ENCODE results near the gene PTPRE.

DNA sequence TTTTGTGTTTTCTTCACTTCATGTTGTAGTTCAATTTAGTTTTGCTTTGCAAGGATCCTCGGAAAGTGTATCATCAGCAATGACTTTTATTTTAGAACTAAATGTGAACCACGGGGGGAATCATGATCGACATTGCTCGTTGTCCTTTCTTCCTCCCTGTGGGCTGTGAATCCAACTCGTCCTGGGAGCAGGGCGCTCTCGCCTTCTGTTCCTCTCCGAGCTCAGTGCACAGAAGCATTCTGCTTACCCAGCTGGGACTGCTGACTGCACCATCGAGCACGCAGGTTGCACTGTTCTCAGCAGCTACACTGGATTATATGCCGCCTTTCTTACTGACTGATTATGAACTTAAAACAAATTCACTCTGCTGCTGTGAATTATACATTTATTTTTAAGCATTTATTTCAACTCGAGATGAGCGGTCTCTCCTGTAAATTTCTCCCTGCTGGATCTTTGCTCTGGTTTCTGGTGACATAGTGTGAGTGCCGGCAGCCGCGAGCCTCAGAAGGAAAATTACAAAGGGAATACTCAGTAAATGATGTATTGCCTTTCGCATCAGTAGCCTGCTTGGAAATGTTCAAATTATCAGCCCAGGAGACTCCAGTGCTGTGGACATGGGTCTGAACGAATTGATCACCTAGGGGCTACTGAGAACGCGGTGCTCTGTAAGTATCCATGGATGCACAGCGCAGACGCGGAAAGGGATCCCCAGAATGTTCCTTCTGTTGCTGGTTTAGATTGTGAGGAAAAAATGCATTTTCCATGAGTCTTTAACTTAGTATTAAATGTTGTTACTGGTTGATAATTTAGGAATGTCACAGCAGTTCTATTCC is 92.6 kb downstream of the PTPRE start:
- no peak for TF ChIP-seq POLR2A (IDR thresholded peaks at IDR 0.05)
- TF ChIP-seq, protein P1, sequence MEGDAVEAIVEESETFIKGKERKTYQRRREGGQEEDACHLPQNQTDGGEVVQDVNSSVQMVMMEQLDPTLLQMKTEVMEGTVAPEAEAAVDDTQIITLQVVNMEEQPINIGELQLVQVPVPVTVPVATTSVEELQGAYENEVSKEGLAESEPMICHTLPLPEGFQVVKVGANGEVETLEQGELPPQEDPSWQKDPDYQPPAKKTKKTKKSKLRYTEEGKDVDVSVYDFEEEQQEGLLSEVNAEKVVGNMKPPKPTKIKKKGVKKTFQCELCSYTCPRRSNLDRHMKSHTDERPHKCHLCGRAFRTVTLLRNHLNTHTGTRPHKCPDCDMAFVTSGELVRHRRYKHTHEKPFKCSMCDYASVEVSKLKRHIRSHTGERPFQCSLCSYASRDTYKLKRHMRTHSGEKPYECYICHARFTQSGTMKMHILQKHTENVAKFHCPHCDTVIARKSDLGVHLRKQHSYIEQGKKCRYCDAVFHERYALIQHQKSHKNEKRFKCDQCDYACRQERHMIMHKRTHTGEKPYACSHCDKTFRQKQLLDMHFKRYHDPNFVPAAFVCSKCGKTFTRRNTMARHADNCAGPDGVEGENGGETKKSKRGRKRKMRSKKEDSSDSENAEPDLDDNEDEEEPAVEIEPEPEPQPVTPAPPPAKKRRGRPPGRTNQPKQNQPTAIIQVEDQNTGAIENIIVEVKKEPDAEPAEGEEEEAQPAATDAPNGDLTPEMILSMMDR (IDR thresholded peaks at IDR 0.05): no peak

Data from body of pancreas (tissue), 4 donors.